ENCODE measurements around the gene GLRX5. TPM values are rescaled to one million over a fixed set of nuclear protein-coding genes. Genes with fewer than 3 reads are reported as not detected.

The GLRX5 gene
- total and polyA plus RNA-seq, 2 donors = 28.9 to 39.4 TPM

DNA sequence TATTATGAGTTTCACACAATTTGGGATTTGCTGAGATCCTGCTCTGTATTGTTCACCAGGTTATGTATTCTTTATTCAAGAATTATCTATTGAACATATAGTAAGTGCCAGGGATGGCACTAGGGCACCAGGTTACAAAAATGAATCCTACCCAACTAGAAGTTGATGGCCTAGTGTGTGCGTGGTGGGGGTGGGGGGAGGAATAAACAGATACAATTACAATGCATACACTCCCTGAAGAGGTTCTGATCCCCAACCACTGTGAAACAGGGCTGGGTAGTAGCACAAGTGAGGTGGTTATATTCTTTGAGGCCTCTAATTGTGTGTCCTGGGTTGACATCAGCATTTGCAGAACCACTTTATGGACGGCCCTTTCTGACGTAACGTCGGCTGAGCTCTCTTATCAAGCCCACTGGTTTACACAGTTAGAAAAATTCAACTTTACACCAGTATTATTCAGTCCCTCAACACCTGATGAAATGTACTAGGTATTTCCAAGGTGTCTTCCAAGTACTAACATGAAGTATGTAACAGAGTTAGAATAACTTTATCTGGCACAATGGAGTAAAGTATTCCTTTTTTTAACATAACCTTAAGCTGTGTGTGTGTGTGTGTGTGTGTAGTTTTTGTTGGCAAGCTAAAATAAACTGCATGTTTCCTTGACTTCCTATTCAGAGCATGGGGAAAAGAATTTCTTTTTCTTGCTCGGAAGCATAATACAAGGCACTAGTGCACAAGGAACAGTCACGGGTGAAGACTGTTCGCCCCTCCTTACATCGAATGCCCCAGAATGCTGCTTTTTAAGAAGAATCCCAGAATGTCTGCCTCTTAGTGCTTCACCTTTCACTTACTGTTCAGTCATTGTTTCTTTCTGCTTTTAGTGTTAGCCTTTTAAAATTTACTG is 8.1 kb upstream of the GLRX5 start:
- Histone ChIP-seq H3K27ac (ENCODE audit: low read depth) (no peak overlapping the region), H3K4me3 (ENCODE audit: low read depth, low read length) (no peak overlapping the region), H3K4me1 (ENCODE audit: insufficient read depth) (no peaks in the 10 kb centered on the region), H3K36me3 (ENCODE audit: insufficient read depth) (no peaks in the 10 kb centered on the region)
- DNase-seq (ENCODE audit: extremely low spot score) = no peak
- WGBS = 45% methylated on average over 9 of the region's 9 CpGs

DNA sequence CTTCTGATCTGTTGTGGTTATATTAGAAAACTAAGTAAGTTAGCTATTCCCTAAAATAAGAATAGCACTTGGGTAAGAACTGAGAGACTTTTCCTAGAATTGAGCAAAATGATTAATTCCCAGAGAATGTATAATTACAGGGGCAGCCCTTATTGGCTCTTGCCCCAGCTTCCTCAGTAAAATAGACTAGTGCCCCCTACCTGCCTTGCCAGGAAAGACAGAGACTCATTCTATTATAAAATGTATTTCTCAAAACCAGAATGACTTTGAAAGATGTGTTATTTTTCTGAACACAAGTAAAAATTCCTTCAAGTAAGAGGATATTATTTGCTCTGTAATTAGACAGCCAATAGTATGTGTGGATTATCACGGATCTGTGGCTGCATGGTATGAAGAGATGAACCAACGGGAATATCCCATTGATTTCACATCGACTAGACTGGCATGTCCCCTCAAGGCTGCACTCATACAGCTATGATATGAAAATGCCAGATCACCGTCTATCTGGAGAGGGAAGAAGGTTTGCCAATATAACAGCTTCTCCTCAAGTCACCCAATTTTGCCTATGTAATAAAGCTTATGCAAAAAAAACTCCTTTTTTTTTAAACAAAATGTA is 7.4 kb upstream of the GLRX5 start:
- Histone ChIP-seq H3K4me3 (ENCODE audit: low read depth, low read length) (no peak overlapping the region), H3K27ac (ENCODE audit: low read depth) (no peak overlapping the region), H3K4me1 (ENCODE audit: insufficient read depth) (peaks cover 2% of the 10 kb centered on the region), H3K36me3 (ENCODE audit: insufficient read depth) (no peaks in the 10 kb centered on the region)
- no peak for DNase-seq (ENCODE audit: extremely low spot score)
- WGBS = 65% methylated on average over 4 of the region's 4 CpGs

DNA sequence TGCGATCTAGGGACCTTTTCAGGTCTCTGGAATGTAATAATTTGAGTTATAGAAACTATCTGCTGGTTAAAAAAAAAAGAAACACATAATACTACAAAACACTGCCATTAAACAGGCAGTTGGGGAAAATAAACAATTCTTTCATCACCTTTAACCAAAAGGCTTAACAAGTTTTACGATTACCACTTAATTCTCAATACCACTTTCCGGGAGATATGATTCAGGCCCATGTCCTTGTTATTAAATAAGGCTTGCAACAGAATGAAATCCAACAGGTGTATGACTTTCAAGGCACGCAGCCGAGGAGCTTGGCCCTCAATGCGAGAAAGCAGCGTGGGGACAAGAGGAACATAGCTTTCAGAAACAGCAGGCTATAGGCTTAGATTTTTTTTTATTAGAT is 5.6 kb upstream of the GLRX5 start:
- 78% methylated on average over 7 of the region's 7 CpGs for WGBS
- H3K4me3 ChIP-seq (ENCODE audit: low read depth, low read length) = no peak overlapping the region
- no peak overlapping the region for H3K27ac ChIP-seq (ENCODE audit: low read depth)
- no peak for DNase-seq (ENCODE audit: extremely low spot score)
- peaks cover 2% of the 10 kb centered on the region for H3K4me1 ChIP-seq (ENCODE audit: insufficient read depth)
- no peaks in the 10 kb centered on the region for H3K36me3 ChIP-seq (ENCODE audit: insufficient read depth)

DNA sequence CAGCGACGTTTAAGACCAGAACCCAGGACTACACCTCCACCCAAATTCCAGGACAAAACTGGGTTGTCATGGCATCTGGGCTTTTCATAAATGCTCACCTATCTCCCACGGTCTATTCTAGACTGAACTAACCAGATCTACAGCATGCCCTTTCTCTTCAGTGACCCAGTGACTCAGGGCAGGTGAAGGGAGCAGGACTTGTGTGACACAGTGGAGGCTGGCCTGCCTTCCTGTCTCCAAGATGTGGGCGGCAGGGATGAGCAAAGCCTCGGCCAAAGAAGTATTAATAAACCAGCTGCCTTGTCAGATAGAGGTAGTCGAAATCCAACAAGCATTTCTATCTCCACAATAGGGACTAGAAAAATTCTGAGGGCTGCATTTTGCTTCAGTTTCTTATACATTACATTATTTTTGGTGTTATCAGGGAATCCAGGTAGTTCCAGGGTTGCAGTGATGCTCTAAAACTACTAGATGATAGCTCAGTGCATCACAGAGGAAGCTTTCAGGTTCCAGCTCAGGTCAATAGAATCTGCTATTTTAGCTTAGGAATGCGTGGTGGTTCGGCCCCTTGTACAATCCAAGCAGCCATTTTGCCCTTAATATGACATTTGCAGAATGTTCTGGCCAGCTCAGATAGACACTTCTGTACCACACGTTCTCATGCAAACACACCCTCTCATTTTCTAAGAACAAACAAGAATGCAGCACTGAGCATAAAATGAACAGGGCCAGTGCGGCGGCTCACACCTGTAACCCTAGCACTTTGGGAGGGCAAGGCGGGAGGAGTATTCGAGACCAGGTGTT is 4.2 kb upstream of the GLRX5 start:
- Histone ChIP-seq H3K27ac (ENCODE audit: low read depth) (no peak overlapping the region), H3K4me1 (ENCODE audit: insufficient read depth) (peaks cover 2% of the 10 kb centered on the region), H3K4me3 (ENCODE audit: low read depth, low read length) (no peak overlapping the region), H3K36me3 (ENCODE audit: insufficient read depth) (no peaks in the 10 kb centered on the region)
- 69% methylated on average over 13 of the region's 13 CpGs for WGBS
- DNase-seq (ENCODE audit: extremely low spot score) = no peak

DNA sequence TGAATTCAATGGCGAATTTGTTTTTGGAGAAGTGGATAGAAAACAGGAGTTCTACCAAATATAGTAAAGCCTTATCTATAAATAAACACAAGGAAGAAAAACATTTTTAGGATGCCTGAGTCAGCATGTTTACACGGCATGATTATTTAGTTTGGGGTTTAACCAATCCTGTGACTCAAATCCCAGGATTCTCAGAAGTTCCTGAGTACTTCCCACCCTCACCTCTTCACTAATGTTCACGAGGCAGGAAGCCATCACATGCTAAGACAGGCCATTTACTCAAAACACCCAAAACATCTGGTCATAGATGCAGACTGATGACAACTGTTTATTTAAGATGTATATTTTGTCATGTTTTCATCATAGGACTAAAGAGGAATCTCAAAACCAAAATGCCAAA is 3.4 kb upstream of the GLRX5 start:
- no peaks in the 10 kb centered on the region for H3K36me3 ChIP-seq (ENCODE audit: insufficient read depth)
- no peak overlapping the region for H3K4me3 ChIP-seq (ENCODE audit: low read depth, low read length)
- WGBS = 25% methylated on average over 3 of the region's 3 CpGs
- no peak overlapping the region for H3K27ac ChIP-seq (ENCODE audit: low read depth)
- H3K4me1 ChIP-seq (ENCODE audit: insufficient read depth) = peaks cover 2% of the 10 kb centered on the region
- no peak for DNase-seq (ENCODE audit: extremely low spot score)

DNA sequence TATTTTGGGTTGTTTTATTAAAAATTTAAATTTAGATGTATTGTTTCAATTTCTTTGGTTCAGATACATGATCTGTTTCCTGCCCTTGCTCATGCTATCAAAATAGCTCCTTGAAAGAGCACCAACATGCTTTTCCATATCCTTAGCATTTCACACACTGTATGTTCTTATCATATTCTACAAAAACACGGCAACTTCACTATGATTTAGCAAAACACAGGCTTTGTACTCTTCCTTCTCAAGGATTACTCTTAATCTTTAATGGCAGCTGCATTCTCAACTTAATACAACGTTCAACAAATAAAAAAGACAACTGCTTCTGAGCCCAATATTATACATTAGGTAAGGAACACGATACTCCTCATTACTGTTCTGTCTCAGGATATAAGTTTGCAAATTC is 2.9 kb upstream of the GLRX5 start:
- H3K4me3 ChIP-seq (ENCODE audit: low read depth, low read length) = no peak overlapping the region
- no peak overlapping the region for H3K27ac ChIP-seq (ENCODE audit: low read depth)
- H3K36me3 ChIP-seq (ENCODE audit: insufficient read depth) = no peaks in the 10 kb centered on the region
- DNase-seq (ENCODE audit: extremely low spot score) = no peak
- peaks cover 2% of the 10 kb centered on the region for H3K4me1 ChIP-seq (ENCODE audit: insufficient read depth)
- WGBS = 36% methylated on average over 3 of the region's 3 CpGs

DNA sequence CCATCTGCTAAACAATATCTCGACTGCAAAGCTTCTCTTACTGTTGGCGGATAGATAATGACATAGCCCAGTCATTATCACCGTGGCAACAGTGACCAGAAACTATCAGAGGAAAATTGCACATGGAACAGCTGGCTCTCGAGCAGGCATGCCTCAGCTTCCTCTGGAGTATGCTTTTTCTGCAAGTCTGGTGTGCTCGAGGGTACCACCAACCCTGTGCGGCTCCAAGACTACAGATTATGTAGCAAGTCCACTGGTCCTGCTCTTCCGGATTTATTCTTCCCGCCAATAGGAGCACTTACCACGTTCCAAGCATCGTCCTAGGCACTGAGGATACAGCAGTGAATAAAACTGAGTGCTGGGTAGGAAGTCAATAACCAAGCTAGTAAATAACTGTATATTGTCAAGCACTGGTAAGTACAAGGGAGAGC is 1.4 kb upstream of the GLRX5 start:
- 5% methylated on average over 10 of the region's 10 CpGs for WGBS
- Histone ChIP-seq H3K4me1 (ENCODE audit: insufficient read depth) (peaks cover 2% of the 10 kb centered on the region), H3K4me3 (ENCODE audit: low read depth, low read length) (peak overlapping the region; percentile 80), H3K27ac (ENCODE audit: low read depth) (no peak overlapping the region), H3K36me3 (ENCODE audit: insufficient read depth) (no peaks in the 10 kb centered on the region)
- DNase-seq (ENCODE audit: extremely low spot score) = no peak

DNA sequence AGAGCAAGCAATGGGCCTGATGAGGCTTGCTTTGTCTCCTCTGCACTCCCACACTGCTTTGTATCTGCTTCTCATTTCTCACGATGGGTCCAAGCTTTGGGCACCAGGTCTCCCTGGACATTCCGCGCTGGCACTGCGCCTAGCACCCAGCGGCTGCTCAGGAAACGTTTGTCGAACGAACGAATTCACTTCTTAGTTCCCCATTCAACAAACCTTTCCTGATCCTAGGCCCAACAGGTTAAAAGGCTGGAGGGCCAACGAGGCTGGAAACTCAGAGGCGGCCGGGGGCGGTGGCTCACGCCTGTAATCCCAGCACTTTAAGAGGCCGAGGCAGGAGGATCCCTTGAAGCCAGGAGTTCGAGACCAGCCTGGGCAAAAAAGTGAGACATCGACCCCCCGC is 1.0 kb upstream of the GLRX5 start:
- peaks cover 2% of the 10 kb centered on the region for H3K4me1 ChIP-seq (ENCODE audit: insufficient read depth)
- under 1% methylated on average over 18 of the region's 18 CpGs for WGBS
- H3K4me3 ChIP-seq (ENCODE audit: low read depth, low read length) = peak overlapping the region; percentile 80
- H3K27ac ChIP-seq (ENCODE audit: low read depth) = no peak overlapping the region
- H3K36me3 ChIP-seq (ENCODE audit: insufficient read depth) = no peaks in the 10 kb centered on the region
- DNase-seq (ENCODE audit: extremely low spot score) = no peak

DNA sequence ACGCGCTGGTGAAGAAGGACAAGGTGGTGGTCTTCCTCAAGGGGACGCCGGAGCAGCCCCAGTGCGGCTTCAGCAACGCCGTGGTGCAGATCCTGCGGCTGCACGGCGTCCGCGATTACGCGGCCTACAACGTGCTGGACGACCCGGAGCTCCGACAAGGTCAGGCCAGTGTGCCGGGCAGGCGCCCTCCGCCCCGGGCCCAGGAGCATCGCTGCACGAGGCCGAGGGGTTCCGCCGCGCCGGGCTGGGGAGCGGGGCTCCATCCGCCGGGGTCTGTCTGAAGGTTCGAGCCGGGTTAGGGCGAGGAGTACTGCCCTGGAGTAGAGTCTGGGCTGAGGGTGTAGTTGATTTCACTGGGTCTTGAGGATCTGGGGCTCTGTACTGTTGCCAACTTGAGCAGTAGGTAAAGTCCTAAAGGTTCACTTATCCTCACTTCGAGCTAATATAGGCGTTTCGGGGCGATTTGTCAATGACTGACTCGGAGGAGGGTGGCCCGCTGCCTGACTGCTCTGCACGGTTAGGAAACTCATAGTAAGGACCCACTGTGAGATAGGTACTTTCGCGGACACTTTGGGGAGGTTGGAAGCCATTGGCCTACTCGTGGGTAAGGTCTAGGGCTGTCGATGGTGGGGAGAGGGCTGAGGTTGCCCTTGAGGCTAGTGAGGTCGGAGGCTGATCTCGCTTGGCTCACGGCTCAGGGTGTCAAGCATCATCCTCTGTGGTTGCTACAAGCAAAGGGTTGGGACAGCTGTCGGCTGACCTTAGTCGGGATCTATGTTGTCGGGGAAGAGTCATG is 574 bp downstream of the GLRX5 start:
- Histone ChIP-seq H3K36me3 (ENCODE audit: insufficient read depth) (no peaks in the 10 kb centered on the region), H3K27ac (ENCODE audit: low read depth) (no peak overlapping the region), H3K4me3 (ENCODE audit: low read depth, low read length) (peak overlapping the region; percentile 93), H3K4me1 (ENCODE audit: insufficient read depth) (peaks cover 2% of the 10 kb centered on the region)
- under 1% methylated on average over 52 of the region's 52 CpGs for WGBS
- no peak for DNase-seq (ENCODE audit: extremely low spot score)

DNA sequence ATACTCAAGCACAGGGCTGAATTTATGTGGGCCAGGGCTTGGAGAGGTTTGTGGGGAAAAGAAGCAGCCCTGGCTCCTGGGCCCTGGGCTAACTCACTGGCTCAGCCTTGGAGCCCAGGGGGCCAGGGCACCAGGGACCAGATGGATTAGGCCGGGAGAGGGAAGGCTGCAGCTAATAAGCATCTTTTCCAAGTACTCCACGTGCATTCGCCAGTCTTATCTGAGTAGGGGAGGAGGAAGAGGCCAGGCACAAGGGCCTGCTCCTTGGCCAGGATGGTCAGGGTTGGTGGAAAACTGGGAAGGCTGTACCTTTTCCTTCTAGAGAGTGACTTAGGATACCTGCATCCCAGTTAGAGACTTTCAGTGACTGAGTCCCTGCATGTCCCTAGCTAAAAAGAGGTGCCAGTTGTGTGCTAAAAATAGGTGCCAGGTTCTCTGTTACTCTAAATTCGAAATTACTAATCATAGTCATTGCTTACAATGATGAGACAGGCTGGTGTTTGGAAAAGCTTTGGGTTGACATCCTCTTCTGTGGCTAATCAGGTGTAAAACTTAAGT is 1.3 kb downstream of the GLRX5 start:
- 24% methylated on average over 4 of the region's 4 CpGs for WGBS
- Histone ChIP-seq H3K36me3 (ENCODE audit: insufficient read depth) (no peaks in the 10 kb centered on the region), H3K27ac (ENCODE audit: low read depth) (no peak overlapping the region), H3K4me3 (ENCODE audit: low read depth, low read length) (peak overlapping the region; percentile 93), H3K4me1 (ENCODE audit: insufficient read depth) (peaks cover 2% of the 10 kb centered on the region)
- no peak for DNase-seq (ENCODE audit: extremely low spot score)

DNA sequence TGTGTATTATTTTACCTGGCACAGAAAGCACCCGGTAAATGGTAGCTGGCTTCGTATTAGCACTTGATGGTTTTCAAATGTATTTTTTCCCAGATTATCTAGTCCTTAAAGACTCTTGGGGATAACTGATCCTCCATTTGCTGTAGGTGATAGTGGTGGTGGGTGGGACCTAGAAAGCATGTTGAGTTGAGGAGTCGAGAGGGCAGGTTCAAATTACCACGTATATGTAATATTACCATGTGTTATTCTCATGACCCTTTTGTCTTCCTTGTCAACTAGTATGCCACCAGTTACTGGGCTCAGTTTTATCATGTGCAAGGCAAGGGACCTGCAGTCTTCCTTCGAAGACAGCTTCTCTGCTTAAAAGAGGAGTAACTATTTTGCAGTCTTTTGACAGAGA is 1.8 kb downstream of the GLRX5 start:
- Histone ChIP-seq H3K36me3 (ENCODE audit: insufficient read depth) (no peaks in the 10 kb centered on the region), H3K4me3 (ENCODE audit: low read depth, low read length) (no peak overlapping the region), H3K27ac (ENCODE audit: low read depth) (no peak overlapping the region), H3K4me1 (ENCODE audit: insufficient read depth) (peaks cover 2% of the 10 kb centered on the region)
- no peak for DNase-seq (ENCODE audit: extremely low spot score)
- WGBS = 63% methylated on average over 5 of the region's 5 CpGs

DNA sequence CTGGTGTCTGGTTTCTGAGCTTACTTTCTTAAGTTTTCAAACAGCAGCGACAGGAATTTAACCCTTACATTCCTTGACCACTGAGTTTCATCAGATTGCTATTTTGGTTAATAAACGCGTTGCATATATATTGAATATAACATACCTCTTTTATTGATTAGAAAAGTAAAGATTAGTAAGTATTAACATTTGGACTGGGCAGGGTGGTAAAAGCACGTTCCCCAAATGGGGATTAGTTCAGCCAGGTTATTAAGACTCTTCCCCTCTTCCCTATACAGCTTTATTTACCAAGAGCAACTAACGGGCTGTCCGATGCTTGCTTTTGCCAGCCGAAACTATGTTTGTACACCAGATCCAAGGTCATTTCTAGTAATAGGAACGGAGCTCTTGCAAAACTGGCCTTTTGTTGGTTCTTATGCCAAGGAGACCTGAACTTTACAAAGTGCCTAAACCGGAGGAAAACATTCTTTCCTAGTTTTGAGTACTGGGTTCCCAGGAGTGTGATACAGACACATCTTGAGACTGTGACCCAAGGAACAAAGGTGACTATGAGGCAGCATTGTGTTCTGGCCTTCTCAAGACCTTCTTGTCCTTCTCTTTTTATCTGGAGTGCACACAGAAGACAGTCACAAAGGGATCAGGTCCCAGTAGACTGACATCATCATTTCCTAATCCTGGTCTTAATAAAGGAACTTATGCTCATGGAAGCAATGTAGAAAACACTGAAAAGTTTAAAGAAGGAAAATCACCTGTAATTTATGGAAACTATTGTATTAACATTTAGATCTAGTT is 2.6 kb downstream of the GLRX5 start:
- no peak overlapping the region for H3K4me3 ChIP-seq (ENCODE audit: low read depth, low read length)
- no peak overlapping the region for H3K27ac ChIP-seq (ENCODE audit: low read depth)
- no peak for DNase-seq (ENCODE audit: extremely low spot score)
- H3K4me1 ChIP-seq (ENCODE audit: insufficient read depth) = no peaks in the 10 kb centered on the region
- 66% methylated on average over 9 of the region's 9 CpGs for WGBS
- H3K36me3 ChIP-seq (ENCODE audit: insufficient read depth) = no peaks in the 10 kb centered on the region
